GM18520 (cell line): ENCODE results near the gene TRPM4.
"Not testable (repeated sequence)": the region's sequence is repeated elsewhere in the genome, so short reads cannot be mapped to it uniquely, and the experiment has no call there.

Source experiments
- ATAC-seq: cut with Tn5 transposase; IDR thresholded peaks from one replicate; pipeline ENCODE4 v1.9.1; 2021; ENCODE audit not compliant: unreplicated experiment

Gene TRPM4

DNA sequence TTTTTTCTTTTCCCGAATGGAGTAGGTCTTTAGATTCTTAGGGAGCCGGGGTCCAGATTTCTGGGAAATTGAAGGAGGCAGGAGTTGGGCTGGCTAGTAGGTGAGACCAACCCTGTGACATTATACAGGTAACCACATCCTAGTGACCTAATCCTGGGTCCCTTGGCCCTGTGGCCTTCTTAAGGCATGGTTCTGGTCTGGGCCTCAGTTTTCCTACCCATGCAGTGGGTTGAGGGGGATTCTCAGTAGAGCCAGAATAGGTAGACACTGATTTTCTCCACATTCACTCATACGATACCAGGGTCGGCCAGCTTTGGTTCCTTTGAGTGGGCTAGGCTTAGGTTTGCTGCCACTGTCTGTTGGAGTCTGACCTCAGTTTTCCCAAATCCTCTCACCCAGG is 31.0 kb upstream of the TRPM4 start:
- no peak for ATAC-seq

- ATAC-seq = not testable (repeated sequence)
Measured at GRCh38 chr19:49127225-49127624, 30.4 kb upstream of the TRPM4 start.

- ATAC-seq = peak; percentile 69
Measured at GRCh38 chr19:49127674-49128544, 29.7 kb upstream of the TRPM4 start.

DNA sequence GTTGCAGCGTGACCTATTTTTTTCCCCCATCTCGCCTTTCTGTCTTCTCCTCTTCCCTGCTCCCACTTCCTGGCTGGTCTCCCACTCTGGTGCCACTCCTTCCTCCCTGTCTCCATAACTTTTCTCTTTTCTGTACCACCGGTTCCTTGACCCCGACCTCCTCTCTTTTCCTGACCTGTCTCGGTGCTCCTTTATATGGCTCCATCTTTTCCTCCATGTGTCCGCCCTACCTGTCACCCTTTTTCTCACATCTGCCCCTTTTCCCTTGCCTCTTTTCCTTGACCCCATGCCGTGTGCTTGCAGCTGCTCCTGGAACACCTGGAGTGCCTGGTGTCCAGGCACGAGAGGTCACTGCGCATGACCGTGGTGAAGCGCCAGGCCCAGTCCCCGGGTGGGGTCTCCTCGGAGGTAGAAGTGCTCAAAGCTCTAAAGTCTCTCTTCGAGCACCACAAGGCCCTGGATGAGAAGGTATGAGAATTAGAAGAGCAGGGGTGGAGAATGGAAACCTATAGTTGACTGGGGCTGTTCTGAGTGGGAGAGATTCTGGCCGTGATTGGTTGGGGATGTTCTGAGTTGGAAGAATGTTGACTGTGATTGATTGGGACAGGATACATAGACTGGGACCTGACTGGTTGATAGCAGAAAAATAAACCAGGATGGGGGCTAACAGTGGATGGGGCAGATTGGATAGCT is 28.9 kb upstream of the TRPM4 start:
- no peak for ATAC-seq

GRCh38 chr19:49129238-49129583 is 28.4 kb upstream of the TRPM4 start:
- ATAC-seq = no peak

- no peak for ATAC-seq
Measured at GRCh38 chr19:49130325-49130724, 27.3 kb upstream of the TRPM4 start.

DNA sequence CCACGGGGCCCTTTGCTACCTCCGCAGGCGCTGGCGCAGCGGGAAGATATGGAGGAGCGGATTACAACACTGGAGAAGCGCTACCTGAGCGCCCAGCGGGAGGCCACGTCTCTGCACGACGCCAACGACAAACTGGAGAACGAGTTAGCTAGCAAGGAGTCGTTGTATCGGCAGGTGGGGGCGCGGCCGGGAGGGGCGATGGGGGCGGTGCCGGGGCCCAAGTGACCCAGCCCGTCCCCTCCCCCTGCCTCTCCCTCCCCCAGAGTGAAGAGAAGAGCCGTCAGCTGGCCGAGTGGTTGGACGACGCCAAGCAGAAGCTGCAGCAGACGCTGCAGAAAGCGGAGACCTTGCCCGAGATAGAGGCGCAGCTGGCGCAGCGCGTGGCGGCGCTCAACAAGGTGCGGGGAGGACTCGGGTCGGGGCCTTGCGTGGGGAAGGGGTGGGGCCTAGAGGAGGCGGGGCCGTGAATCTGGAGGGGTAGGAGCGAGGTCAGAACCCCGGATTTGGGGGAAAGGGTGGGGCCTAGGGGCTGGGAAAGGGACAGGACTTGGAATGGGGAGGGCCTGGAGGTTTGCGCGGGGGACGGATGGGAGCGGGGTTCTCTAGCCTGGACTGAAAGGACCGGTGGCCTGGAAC is 24.5 kb upstream of the TRPM4 start:
- ATAC-seq = no peak

DNA sequence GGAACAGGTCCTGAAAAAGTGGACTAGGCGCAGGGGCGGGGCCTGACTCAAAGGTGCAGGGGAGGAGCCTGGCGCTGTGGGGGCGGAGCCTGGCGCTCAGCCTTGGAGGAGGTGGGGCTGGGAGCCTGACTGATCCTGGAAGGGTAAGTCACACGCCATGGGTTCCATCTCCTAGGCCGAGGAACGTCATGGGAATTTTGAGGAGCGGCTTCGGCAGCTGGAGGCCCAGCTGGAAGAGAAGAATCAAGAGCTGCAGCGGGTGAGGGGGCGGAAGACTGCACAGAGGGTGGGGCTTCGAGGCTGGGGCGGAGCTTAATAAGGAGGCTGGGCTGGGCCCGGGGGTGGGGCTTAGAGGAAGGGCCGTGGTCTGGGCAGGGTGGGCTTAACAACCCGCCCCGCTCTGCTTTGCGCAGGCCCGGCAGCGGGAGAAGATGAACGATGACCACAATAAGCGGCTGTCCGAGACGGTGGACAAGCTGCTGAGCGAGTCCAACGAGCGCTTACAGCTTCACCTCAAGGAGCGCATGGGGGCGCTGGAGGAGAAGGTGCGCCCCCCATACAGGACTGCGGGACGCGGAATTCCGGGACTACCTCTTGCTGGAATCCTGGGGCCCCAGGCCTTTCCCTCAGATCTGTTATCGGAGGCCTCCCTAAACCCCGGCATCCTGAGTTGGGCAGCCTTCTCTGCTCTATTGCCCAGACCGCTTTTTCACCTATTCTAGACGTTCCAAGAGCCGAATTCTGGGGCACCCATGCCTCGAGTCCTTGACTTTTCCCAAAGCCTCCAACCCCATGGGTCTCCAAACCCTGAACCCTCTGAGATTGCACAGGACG is 23.8 kb upstream of the TRPM4 start:
- no peak for ATAC-seq

GRCh38 chr19:49135686-49136085 is 21.9 kb upstream of the TRPM4 start:
- ATAC-seq = no peak

GRCh38 chr19:49136771-49137171 is 20.8 kb upstream of the TRPM4 start:
- ATAC-seq = no peak

DNA sequence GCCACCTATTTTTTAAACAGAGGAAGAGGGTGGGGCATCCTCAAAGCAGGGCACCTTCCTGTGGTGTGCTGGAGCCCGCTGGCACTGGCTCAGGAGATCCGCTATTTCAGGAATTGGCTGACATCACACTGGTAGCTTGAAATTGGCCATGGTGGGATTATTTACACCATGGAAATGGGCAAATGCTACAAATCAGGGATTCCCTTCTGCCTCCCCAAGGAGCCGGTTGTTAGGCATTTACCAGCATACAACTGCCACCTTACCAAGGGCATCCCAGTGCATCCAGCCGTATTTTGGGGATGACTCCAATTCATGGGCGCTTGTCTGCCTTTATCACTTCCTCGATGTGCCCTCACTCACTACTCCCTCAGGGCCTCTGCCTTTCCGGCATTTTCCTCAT is 16.6 kb upstream of the TRPM4 start:
- no peak for ATAC-seq

GRCh38 chr19:49141352-49141751 is 16.2 kb upstream of the TRPM4 start:
- no peak for ATAC-seq

DNA sequence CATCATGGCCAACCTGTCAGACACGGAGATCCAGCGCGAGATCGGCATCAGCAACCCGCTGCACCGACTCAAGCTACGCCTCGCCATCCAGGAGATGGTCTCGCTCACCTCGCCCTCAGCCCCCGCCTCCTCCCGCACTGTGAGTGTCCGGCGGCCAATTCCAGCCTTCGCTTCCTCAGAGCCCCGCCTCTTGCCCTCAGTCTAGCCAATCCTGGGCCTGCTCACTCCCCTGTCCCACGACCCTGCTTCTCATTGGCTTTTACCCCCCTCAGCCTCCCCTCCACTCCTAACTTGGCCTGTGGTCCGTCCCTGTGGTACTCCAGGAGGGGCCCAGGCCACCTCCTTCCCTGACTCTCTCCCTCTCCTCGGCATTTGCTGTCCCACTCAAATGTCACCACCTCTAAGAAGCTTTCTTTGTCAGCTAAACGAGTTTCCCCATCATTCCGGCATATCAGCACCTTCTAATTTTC is 14.7 kb upstream of the TRPM4 start:
- ATAC-seq = no peak

- no peak for ATAC-seq
Measured at GRCh38 chr19:49145573-49146407, 11.8 kb upstream of the TRPM4 start.

DNA sequence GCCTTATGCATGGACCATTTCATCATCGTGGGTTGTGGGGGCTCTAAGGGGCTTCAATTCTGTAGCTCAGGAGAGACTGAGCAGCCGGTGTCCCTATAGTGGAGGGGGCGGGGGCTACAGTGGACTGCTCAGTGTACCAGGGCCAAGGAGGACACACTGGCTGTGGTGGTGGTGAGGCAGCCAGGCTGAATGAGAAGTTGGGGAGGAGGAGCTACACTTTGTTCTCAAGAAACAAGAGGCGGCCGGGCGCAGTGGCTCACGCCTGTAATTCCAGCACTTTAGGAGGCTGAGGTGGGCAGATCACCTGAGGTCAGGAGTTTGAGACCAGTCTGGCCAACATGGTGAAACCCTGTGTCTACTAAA is 11.2 kb upstream of the TRPM4 start:
- not testable (repeated sequence) for ATAC-seq

DNA sequence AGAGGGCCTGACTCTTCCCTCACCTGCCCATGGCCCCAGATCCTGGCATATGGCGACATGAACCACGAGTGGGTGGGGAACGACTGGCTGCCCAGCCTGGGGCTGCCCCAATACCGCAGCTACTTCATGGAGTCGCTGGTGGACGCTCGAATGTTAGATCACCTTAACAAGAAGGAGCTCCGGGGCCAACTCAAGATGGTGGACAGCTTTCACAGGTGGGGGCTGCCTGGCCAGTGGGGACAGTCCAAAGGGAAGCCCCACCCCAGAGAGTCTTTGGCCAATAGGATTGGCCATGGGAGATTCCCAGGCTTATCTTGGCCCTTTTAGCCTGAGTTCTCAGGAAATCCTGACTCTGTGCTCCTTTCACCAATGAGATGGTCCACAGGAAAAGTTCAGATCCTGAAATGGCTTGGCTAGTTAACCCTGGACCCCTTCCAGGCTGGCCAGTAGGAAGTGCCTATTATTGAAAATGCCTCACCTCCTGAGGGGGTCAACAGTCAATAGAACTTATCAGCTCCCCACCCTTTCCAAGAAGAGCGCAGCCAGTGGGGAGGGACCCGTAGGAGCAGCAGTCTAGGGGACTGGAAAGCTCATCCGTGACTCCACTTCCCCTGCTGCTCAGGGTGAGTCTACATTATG is 9.4 kb upstream of the TRPM4 start:
- no peak for ATAC-seq

DNA sequence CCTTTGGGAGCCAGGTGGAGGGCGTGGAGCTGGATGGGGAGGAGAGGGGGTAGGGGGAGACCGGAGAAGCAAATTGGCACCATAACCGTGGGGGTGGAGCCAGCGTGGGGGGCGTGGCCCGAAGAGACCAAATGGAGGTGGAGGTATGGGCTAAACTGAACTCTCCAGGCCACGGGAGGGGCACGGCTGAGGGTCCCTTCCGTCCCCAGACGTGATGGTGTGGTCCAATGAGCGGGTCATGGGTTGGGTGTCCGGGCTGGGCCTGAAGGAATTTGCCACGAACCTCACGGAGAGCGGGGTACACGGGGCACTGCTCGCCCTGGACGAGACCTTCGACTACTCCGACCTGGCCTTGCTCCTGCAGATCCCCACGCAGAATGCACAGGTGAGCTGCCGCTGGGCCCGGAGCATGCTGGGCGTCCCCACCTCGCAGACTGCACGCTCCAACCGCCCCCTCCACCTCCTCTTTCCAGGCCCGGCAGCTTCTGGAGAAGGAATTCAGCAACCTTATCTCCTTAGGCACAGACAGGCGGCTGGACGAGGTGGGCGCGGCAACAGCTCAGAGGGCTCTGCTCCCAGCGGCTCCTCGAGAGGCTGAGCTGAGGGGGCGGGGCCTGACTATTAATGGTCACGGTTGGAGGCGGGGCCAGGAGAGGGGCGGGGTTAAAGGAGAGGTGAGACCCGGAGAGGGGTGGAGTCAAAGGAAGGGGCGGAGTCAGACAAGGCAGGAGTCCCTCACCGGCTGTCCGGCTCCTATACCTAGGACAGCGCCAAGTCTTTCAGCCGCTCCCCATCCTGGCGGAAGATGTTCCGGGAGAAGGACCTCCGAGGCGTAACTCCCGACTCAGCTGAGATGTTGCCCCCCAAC is 8.6 kb upstream of the TRPM4 start:
- no peak for ATAC-seq

DNA sequence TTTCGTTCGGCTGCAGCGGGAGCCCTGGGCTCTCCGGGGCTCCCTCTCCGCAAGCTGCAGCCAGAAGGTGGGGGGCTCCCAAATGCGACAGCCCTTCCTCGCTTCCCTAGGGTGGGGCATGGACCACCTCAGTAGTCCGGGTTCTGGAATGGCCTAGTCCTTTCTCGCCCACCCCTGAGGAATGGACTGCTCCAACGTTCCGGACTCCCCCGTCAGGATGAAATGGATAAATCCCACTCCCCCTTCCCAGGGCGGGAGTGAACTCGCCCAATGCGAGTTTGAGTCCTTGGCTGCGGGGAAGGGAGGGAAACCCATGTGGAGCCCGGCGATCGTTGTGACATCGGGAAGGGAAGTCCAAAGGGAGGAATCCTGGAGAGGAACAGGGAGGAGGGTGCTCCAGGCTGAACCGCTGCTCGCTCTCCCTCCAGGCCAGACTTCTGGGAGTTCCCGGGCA is 7.9 kb upstream of the TRPM4 start:
- no peak for ATAC-seq
